ENCODE results near the gene NTMT2. TPM values are rescaled to one million over a fixed set of nuclear protein-coding genes. Genes with fewer than 3 reads are reported as not detected.
A peak's percentile ranks its signal among the peaks of the same experiment; 100 is the strongest.

NTMT2 gene
- total and polyA plus RNA-seq, 2 experiments from 2014 or later = not detected

- in situ Hi-C loops (cut with MboI) = no loop called here
- Histone ChIP-seq H3K4me1 (ENCODE audit: insufficient read depth) (0 out of 2 replicates have a peak, but pooled peaks cover 2% of the 10 kb centered on the region), H3F3A (ENCODE audit: insufficient read depth) (0 out of 2 replicates have a peak, but pooled peaks cover 3% of the 10 kb centered on the region), H3K4me3 (no peak overlapping the region), H3K27ac (no peak overlapping the region), H2AFZ (no peak overlapping the region), H3K79me2 (ENCODE audit: insufficient read depth) (no peaks in the 10 kb centered on the region), H3K36me3 (ENCODE audit: low read depth) (no peaks in the 10 kb centered on the region), H3K9me3 (ENCODE audit: low read depth) (no peaks in the 10 kb centered on the region), H3K9ac (no peak overlapping the region), H3K9me2 (ENCODE audit: insufficient read depth) (no peaks in the 10 kb centered on the region), H3K27me3 (replicated peaks; ENCODE audit: insufficient read depth) (no peaks in the 10 kb centered on the region), H3K4me2 (ENCODE audit: unreplicated experiment) (no peak overlapping the region), H4K20me1 (ENCODE audit: insufficient read depth) (no peaks in the 10 kb centered on the region)
- TF ChIP-seq EZH2phosphoT487 (IDR thresholded peaks at IDR 0.05; ENCODE audit: insufficient read depth, low read depth) (no peak), EZH2 (IDR thresholded peaks at IDR 0.05; ENCODE audit: insufficient read depth, poor library complexity, severe bottlenecking) (no peak)
- WGBS, 2 experiments (ENCODE audit: low coverage in 1 of 2, low lambda C conversion rate in 2 of 2, missing lambda C conversion rate in 2 of 2) = 8 to 14% methylated on average over 1 of the region's 1 CpG
- no peak for DNase-seq
These were observed 13.8 kb upstream of the NTMT2 start for GRCh38 chr1:170131984-170132383.

- no peaks in the 10 kb centered on the region for H3K9me2 ChIP-seq (ENCODE audit: insufficient read depth)
- no peaks in the 10 kb centered on the region for H3K4me1 ChIP-seq (ENCODE audit: insufficient read depth)
- no peaks in the 10 kb centered on the region for H3K27me3 ChIP-seq (replicated peaks; ENCODE audit: insufficient read depth)
- H3K4me2 ChIP-seq (ENCODE audit: unreplicated experiment) = no peak overlapping the region
- no peak overlapping the region for H3K27ac ChIP-seq
- WGBS, 2 experiments (ENCODE audit: low coverage in 1 of 2, low lambda C conversion rate in 2 of 2, missing lambda C conversion rate in 2 of 2) = 17 to 19% methylated on average over 2 of the region's 2 CpGs
- DNase-seq = peak; percentile 33
- no peaks in the 10 kb centered on the region for H3F3A ChIP-seq (ENCODE audit: insufficient read depth)
- no peak overlapping the region for H3K9ac ChIP-seq
- TF ChIP-seq EZH2phosphoT487 (IDR thresholded peaks at IDR 0.05; ENCODE audit: insufficient read depth, low read depth) (no peak), EZH2 (IDR thresholded peaks at IDR 0.05; ENCODE audit: insufficient read depth, poor library complexity, severe bottlenecking) (no peak)
- in situ Hi-C loops (cut with MboI) = no loop called here
- no peaks in the 10 kb centered on the region for H4K20me1 ChIP-seq (ENCODE audit: insufficient read depth)
- no peaks in the 10 kb centered on the region for H3K36me3 ChIP-seq (ENCODE audit: low read depth)
- no peaks in the 10 kb centered on the region for H3K9me3 ChIP-seq (ENCODE audit: low read depth)
- H3K4me3 ChIP-seq = no peak overlapping the region
- H2AFZ ChIP-seq = no peak overlapping the region
- H3K79me2 ChIP-seq (ENCODE audit: insufficient read depth) = no peaks in the 10 kb centered on the region
These were observed 11.8 kb upstream of the NTMT2 start for GRCh38 chr1:170133766-170134495.

GRCh38 chr1:170134521-170134920, 11.2 kb upstream of the NTMT2 start:
- TF ChIP-seq EZH2 (IDR thresholded peaks at IDR 0.05; ENCODE audit: insufficient read depth, poor library complexity, severe bottlenecking) (no peak), EZH2phosphoT487 (IDR thresholded peaks at IDR 0.05; ENCODE audit: insufficient read depth, low read depth) (no peak)
- Histone ChIP-seq H3K9ac (no peak overlapping the region), H3K4me1 (ENCODE audit: insufficient read depth) (no peaks in the 10 kb centered on the region), H3K79me2 (ENCODE audit: insufficient read depth) (no peaks in the 10 kb centered on the region), H3K4me2 (ENCODE audit: unreplicated experiment) (no peak overlapping the region), H3F3A (ENCODE audit: insufficient read depth) (no peaks in the 10 kb centered on the region), H2AFZ (no peak overlapping the region), H3K4me3 (no peak overlapping the region), H3K9me2 (ENCODE audit: insufficient read depth) (no peaks in the 10 kb centered on the region), H3K27ac (no peak overlapping the region), H3K9me3 (ENCODE audit: low read depth) (no peaks in the 10 kb centered on the region), H3K27me3 (replicated peaks; ENCODE audit: insufficient read depth) (no peaks in the 10 kb centered on the region), H3K36me3 (ENCODE audit: low read depth) (no peaks in the 10 kb centered on the region), H4K20me1 (ENCODE audit: insufficient read depth) (no peaks in the 10 kb centered on the region)
- in situ Hi-C loops (cut with MboI) = no loop called here
- no peak for DNase-seq
- 34 to 38% methylated on average over 6 of the region's 6 CpGs for WGBS, 2 experiments (ENCODE audit: low coverage in 1 of 2, low lambda C conversion rate in 2 of 2, missing lambda C conversion rate in 2 of 2)

GRCh38 chr1:170140371-170140770, 5.4 kb upstream of the NTMT2 start:
- Histone ChIP-seq H3F3A (ENCODE audit: insufficient read depth) (no peaks in the 10 kb centered on the region), H4K20me1 (ENCODE audit: insufficient read depth) (no peaks in the 10 kb centered on the region), H3K9me3 (ENCODE audit: low read depth) (no peaks in the 10 kb centered on the region), H3K36me3 (ENCODE audit: low read depth) (no peaks in the 10 kb centered on the region), H3K4me1 (ENCODE audit: insufficient read depth) (no peaks in the 10 kb centered on the region), H3K27ac (no peak overlapping the region), H3K9ac (no peak overlapping the region), H3K79me2 (ENCODE audit: insufficient read depth) (no peaks in the 10 kb centered on the region), H3K9me2 (ENCODE audit: insufficient read depth) (no peaks in the 10 kb centered on the region), H2AFZ (no peak overlapping the region), H3K4me3 (no peak overlapping the region), H3K4me2 (ENCODE audit: unreplicated experiment) (no peak overlapping the region), H3K27me3 (replicated peaks; ENCODE audit: insufficient read depth) (no peaks in the 10 kb centered on the region)
- no peak for DNase-seq
- 69 to 70% methylated on average over 2 of the region's 2 CpGs for WGBS, 2 experiments (ENCODE audit: low coverage in 1 of 2, low lambda C conversion rate in 2 of 2, missing lambda C conversion rate in 2 of 2)
- in situ Hi-C loops (cut with MboI) = no loop called here
- TF ChIP-seq EZH2 (IDR thresholded peaks at IDR 0.05; ENCODE audit: insufficient read depth, poor library complexity, severe bottlenecking) (no peak), EZH2phosphoT487 (IDR thresholded peaks at IDR 0.05; ENCODE audit: insufficient read depth, low read depth) (no peak)
